ENCODE data around the gene TMEM178A. TPM values are rescaled to one million over a fixed set of nuclear protein-coding genes. Genes with fewer than 3 reads are reported as not detected.

TMEM178A gene
- total RNA-seq, 1 donor from 2014 or later = 32.9 TPM

- Mint-ChIP-seq H3K4me3 (ENCODE audit: low read depth) (no peak overlapping the region), H3K36me3 (ENCODE audit: insufficient read depth) (peaks cover 9% of the 10 kb centered on the region), H3K4me1 (ENCODE audit: low read depth) (peaks cover 9% of the 10 kb centered on the region), H3K27ac (no peak overlapping the region), H3K9me3 (ENCODE audit: low read depth) (no peaks in the 10 kb centered on the region), H3K27me3 (no peaks in the 10 kb centered on the region)
- DNase-seq (ENCODE audit: low spot score, unreplicated experiment) = no peak
- no peak for TF ChIP-seq CTCF (IDR thresholded peaks at IDR 0.05; ENCODE audit: unreplicated experiment)
Measured at GRCh38 chr2:39734445-39734844, 68.7 kb downstream of the TMEM178A start.

GRCh38 chr2:39735648-39736047, 69.9 kb downstream of the TMEM178A start:
- DNase-seq (ENCODE audit: low spot score, unreplicated experiment) = no peak
- Mint-ChIP-seq H3K36me3 (ENCODE audit: insufficient read depth) (peaks cover 9% of the 10 kb centered on the region), H3K4me3 (ENCODE audit: low read depth) (no peak overlapping the region), H3K27me3 (no peaks in the 10 kb centered on the region), H3K9me3 (ENCODE audit: low read depth) (no peaks in the 10 kb centered on the region), H3K27ac (no peak overlapping the region), H3K4me1 (ENCODE audit: low read depth) (peaks cover 12% of the 10 kb centered on the region)
- no peak for TF ChIP-seq CTCF (IDR thresholded peaks at IDR 0.05; ENCODE audit: unreplicated experiment)

GRCh38 chr2:39736640-39737039, 70.9 kb downstream of the TMEM178A start:
- no peak for DNase-seq (ENCODE audit: low spot score, unreplicated experiment)
- peaks cover 12% of the 10 kb centered on the region for H3K4me1 Mint-ChIP-seq (ENCODE audit: low read depth)
- TF ChIP-seq CTCF (IDR thresholded peaks at IDR 0.05; ENCODE audit: unreplicated experiment) = no peak
- no peaks in the 10 kb centered on the region for H3K9me3 Mint-ChIP-seq (ENCODE audit: low read depth)
- peaks cover 11% of the 10 kb centered on the region for H3K36me3 Mint-ChIP-seq (ENCODE audit: insufficient read depth)
- no peak overlapping the region for H3K4me3 Mint-ChIP-seq (ENCODE audit: low read depth)
- H3K27me3 Mint-ChIP-seq = no peaks in the 10 kb centered on the region
- no peak overlapping the region for H3K27ac Mint-ChIP-seq

- no peak for TF ChIP-seq CTCF (IDR thresholded peaks at IDR 0.05; ENCODE audit: unreplicated experiment)
- Mint-ChIP-seq H3K27me3 (no peaks in the 10 kb centered on the region), H3K4me1 (ENCODE audit: low read depth) (peaks cover 12% of the 10 kb centered on the region), H3K4me3 (ENCODE audit: low read depth) (no peak overlapping the region), H3K9me3 (ENCODE audit: low read depth) (no peaks in the 10 kb centered on the region), H3K27ac (peak overlapping the region; percentile 46), H3K36me3 (ENCODE audit: insufficient read depth) (peaks cover 11% of the 10 kb centered on the region)
- no peak for DNase-seq (ENCODE audit: low spot score, unreplicated experiment)
Measured at GRCh38 chr2:39737661-39738060, 71.9 kb downstream of the TMEM178A start.

GRCh38 chr2:39738936-39739335, 73.2 kb downstream of the TMEM178A start:
- H3K36me3 Mint-ChIP-seq (ENCODE audit: insufficient read depth) = peaks cover 14% of the 10 kb centered on the region
- H3K4me1 Mint-ChIP-seq (ENCODE audit: low read depth) = peaks cover 14% of the 10 kb centered on the region
- TF ChIP-seq CTCF (IDR thresholded peaks at IDR 0.05; ENCODE audit: unreplicated experiment) = no peak
- H3K4me3 Mint-ChIP-seq (ENCODE audit: low read depth) = no peak overlapping the region
- H3K27ac Mint-ChIP-seq = peak overlapping the region; percentile 40
- H3K27me3 Mint-ChIP-seq = no peaks in the 10 kb centered on the region
- DNase-seq (ENCODE audit: low spot score, unreplicated experiment) = no peak
- no peaks in the 10 kb centered on the region for H3K9me3 Mint-ChIP-seq (ENCODE audit: low read depth)

Data from progenitor cell of endocrine pancreas (in vitro differentiated cells).